Ovary (tissue), 3 donors: ENCODE measurements around the gene MAPKAPK2.

ENCODE experiments used
- EP300 ChIP-seq: sonication (generic); formaldehyde crosslinking; IDR thresholded peaks from one replicate; pipeline ENCODE4 v1.6.1; 2017; ENCODE audit warnings: antibody characterized with exemption
- POLR2A ChIP-seq: fragments of 450-650 bp; IDR thresholded peaks from one replicate; pipeline ENCODE4 v1.6.1; 2017; ENCODE audit warnings: antibody characterized with exemption, mild to moderate bottlenecking, moderate library complexity
- TF ChIP-seq, protein P1 (sequence below), 3 donors: fragments of 450-650 bp in 2 of 3; fragments of 200-600 bp in 1 of 3; IDR thresholded peaks; one replicate each; pipeline versions ENCODE4 v1.5.1 to v1.8.0; 2016 to 2022; ENCODE audit warnings: antibody characterized with exemption in 3 of 3, mild to moderate bottlenecking in 1 of 3
- donor health status: DM: no; HTN: no; CAD: no.

DNA sequence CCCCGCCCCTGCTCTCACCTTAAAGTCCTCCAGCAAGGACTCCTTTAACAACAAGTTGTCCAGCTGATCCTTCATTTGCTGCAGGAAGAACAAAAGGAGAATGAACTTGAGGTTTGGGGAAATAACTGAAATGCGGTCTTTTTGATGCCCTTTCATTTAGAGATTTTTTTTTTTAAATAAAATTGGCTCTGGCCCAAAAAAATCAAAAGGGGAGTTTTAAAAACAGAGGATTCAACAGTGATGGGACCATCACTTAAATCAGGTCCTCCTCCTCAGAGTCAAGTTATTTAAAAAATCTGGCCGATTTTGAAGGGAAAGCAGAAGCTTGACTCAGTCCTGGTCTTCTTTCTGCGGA, 86.6 kb downstream of the MAPKAPK2 start:
- TF ChIP-seq, protein P1, sequence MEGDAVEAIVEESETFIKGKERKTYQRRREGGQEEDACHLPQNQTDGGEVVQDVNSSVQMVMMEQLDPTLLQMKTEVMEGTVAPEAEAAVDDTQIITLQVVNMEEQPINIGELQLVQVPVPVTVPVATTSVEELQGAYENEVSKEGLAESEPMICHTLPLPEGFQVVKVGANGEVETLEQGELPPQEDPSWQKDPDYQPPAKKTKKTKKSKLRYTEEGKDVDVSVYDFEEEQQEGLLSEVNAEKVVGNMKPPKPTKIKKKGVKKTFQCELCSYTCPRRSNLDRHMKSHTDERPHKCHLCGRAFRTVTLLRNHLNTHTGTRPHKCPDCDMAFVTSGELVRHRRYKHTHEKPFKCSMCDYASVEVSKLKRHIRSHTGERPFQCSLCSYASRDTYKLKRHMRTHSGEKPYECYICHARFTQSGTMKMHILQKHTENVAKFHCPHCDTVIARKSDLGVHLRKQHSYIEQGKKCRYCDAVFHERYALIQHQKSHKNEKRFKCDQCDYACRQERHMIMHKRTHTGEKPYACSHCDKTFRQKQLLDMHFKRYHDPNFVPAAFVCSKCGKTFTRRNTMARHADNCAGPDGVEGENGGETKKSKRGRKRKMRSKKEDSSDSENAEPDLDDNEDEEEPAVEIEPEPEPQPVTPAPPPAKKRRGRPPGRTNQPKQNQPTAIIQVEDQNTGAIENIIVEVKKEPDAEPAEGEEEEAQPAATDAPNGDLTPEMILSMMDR (IDR thresholded peaks at IDR 0.05): no peak
- TF ChIP-seq EP300: no peak
- no peak for TF ChIP-seq POLR2A
